GM12801 (cell line): ENCODE results near the gene TFCP2L1.

Experiments used
- TF ChIP-seq, protein P1 (sequence below): IDR thresholded peaks from one replicate; pipeline ENCODE4 v1.5.1; 2011; ENCODE audit warnings: control low read depth; ENCODE audit not compliant: insufficient read length; ENCODE audit errors: extremely low read depth

Gene TFCP2L1

DNA sequence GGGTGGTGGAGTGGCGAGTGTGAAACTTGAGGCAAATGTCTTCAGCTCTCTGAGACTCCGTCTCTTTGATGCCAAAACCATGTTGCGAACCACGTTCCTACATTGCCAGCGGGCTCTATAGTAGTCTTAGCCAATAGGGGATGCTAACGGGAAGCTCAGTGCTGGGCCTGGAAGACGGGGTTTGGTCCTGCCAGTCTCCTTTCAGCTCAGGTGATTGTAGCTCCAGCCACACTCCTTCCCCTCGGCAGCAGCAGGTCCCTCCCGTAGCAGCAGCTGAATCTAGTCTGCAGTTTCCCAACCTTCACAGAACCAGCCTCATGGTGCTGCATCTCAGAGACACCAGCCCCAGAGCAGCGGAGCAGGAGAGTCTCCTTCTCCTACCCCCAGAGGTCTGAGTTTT, 109.7 kb downstream of the TFCP2L1 start:
- TF ChIP-seq, protein P1, sequence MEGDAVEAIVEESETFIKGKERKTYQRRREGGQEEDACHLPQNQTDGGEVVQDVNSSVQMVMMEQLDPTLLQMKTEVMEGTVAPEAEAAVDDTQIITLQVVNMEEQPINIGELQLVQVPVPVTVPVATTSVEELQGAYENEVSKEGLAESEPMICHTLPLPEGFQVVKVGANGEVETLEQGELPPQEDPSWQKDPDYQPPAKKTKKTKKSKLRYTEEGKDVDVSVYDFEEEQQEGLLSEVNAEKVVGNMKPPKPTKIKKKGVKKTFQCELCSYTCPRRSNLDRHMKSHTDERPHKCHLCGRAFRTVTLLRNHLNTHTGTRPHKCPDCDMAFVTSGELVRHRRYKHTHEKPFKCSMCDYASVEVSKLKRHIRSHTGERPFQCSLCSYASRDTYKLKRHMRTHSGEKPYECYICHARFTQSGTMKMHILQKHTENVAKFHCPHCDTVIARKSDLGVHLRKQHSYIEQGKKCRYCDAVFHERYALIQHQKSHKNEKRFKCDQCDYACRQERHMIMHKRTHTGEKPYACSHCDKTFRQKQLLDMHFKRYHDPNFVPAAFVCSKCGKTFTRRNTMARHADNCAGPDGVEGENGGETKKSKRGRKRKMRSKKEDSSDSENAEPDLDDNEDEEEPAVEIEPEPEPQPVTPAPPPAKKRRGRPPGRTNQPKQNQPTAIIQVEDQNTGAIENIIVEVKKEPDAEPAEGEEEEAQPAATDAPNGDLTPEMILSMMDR, result no peak

DNA sequence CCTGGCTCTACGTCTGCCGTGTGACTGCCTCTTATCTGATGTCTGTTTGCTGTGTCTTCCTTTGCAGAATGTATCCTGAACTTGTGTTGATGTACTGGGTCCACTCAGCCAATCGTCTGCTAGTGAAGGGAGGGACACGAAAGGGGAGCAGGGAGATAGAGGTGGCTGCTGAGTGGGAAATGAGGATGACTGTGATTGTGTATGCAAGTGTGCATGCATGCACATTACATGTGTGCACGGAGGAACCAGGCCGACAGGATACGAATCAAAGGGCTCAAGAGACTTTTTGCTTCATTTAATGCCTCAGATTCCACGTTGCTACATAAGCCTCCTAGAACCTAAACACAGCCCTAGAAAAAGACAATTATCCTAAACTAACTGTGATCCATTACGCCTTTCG, 111.2 kb downstream of the TFCP2L1 start:
- TF ChIP-seq, protein P1, result no peak

DNA sequence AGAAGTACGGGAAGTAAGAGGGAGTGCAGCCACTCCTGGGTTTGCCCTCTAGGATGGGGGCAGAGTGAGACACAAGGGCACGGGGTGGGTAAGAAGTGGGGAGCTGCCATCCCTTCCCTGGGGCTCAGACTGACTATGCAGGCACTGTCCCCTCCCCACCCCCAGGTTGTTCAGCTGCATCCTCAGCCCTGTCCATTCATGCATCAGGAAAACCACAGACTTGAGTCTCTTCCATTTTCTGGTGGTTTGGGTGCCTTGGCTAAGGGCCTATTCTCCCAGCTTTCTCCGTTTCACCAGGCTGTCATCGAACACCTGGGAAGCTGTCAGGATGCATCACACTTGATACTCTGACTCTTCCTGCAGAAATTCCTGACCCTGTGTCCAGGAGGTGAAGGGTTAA, 111.9 kb downstream of the TFCP2L1 start:
- TF ChIP-seq, protein P1, result no peak

DNA sequence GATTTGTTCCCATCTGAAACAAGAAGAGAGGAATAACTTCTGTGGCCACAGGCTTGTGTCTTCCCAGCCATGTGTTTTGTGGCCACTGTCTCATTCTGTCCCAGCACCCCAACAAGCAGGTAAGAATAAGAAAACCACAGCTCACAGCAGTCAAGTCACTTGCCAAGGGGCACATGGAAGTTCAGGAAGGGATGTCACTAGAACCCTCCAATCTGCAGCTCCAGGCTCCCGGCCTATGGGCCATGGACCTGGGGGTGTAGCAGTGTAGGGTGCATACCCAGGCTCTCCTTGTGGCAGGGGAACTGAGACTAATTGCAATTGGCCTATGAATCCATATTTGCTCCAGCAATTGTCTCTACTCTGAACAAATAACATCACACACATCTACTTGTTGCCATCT, 112.5 kb downstream of the TFCP2L1 start:
- TF ChIP-seq, protein P1, result no peak

DNA sequence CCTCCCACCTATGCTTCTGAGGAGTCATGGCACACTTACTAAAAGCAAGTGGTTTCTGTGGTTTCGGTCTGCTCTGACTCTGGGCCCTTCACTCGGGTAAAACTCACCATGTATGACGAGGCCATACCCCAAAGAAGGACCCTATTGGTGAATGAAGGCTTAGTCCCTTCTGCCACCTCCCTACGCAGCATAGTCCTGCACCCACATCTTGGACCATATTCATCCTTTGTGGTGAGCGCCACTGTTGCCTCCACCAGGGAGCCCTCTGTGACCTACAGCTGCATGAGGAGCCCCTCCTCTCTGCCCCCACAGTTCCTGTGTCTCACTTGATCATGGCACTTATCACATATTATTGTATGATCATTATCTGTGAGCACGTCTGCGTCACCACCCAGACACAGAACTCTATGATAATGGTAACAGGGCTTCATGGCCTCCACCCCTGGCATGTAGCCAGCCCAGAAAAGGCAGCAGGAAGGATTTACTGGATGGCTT, 113.3 kb downstream of the TFCP2L1 start:
- TF ChIP-seq, protein P1, result no peak

DNA sequence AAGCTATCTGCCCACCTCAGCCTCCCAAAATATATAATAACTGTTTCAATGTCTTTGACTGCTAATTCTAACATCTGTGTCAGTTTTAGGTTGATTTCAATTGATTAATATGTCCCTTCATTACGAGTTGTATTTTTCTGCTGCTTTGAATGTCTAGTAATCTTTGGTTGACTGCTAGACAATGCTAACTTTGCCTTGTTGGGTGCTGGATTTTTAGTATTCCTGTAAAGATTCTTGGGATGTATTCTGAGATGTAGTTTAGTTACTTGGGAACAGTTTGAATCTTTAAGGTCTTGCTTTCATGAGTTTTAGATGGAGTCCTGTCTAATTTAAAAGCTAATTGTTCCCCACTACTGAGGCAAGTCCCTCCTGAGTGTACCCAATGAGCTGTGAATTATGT, 114.4 kb downstream of the TFCP2L1 start:
- TF ChIP-seq, protein P1, result no peak

DNA sequence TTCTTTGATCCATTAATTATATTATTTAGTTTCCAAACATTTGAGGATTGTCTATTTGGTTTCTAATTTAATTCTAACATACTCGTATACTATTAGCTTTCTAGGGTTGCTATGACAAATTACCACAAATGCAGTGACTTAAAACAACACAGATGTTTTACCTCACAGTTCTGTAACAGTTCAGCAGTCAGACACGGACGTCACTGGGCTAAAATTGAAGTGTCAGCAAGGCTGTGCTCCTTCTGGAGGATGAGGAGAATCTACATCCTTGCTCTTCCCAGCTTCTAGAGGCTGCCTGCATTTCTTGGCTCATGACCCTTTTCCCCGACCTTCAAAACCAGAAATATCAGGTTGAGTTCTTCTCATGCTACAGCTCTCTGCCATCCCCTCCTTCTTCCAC, 117.6 kb downstream of the TFCP2L1 start:
- TF ChIP-seq, protein P1, result no peak
